Measurements from ENCODE around the gene WDR91.

Gene WDR91

GRCh38 chr7:135178364-135178763 lies 33.0 kb downstream of the WDR91 start:
- Histone ChIP-seq H3K4me2 (ENCODE audit: low read length) (no peak overlapping the region), H2AK5ac (ENCODE audit: low read length) (no peak overlapping the region), H3K14ac (ENCODE audit: low read length) (peak overlapping the region; percentile 30), H3K4me1 (ENCODE audit: control insufficient read depth in 1 of 2, insufficient read depth in 2 of 2, low read length in 2 of 2) (peaks cover 14 to 23% of the 10 kb centered on the region in 2 experiments), H4K91ac (ENCODE audit: low read depth, low read length) (peak overlapping the region; percentile 98), H3K27ac (ENCODE audit: low read depth, low read length) (peak overlapping the region; percentile 94), H3K79me1 (ENCODE audit: low read length) (peaks cover 22% of the 10 kb centered on the region), H2BK120ac (ENCODE audit: insufficient read depth, low read length, poor library complexity) (peak overlapping the region; percentile 99), H3K23ac (ENCODE audit: low read length) (no peak overlapping the region), H3K27me3 (ENCODE audit: insufficient read depth, low read length) (no peaks in the 10 kb centered on the region), H3K36me3 (ENCODE audit: control insufficient read depth in 1 of 2, insufficient read depth in 2 of 2, low read length in 2 of 2) (peaks cover 10 to 11% of the 10 kb centered on the region in 2 experiments), H3K4ac (ENCODE audit: low read depth, low read length) (peak overlapping the region; percentile 57), H2BK12ac (ENCODE audit: low read length) (peak overlapping the region; percentile 93), H3K18ac (ENCODE audit: low read length) (peak overlapping the region; percentile 79), H4K12ac (ENCODE audit: low read depth, low read length) (no peak overlapping the region), H4K8ac (ENCODE audit: low read depth, low read length) (peak overlapping the region; percentile 14), H3K79me2 (ENCODE audit: control insufficient read depth, insufficient read depth, low read length, poor library complexity) (peaks cover 3% of the 10 kb centered on the region), H3K9me3 (ENCODE audit: insufficient read depth, low read depth, low read length) (peaks cover 12% of the 10 kb centered on the region), H2BK5ac (ENCODE audit: low read depth, low read length, poor library complexity) (peak overlapping the region; percentile 96), H2AFZ (ENCODE audit: insufficient read depth, low read length, poor library complexity) (no peak overlapping the region), H3K9ac (ENCODE audit: low read length) (no peak overlapping the region), H3K4me3 (ENCODE audit: low read depth, low read length) (no peak overlapping the region)
- no CpG with 5 or more reads among the region's 13 CpGs for WGBS (ENCODE audit: extremely low coverage, insufficient coverage, insufficient read length)
- peak; percentile 98 to 99 for DNase-seq

GRCh38 chr7:135177028-135177696 lies 34.2 kb downstream of the WDR91 start:
- Histone ChIP-seq H4K8ac (ENCODE audit: low read depth, low read length) (peak overlapping the region; percentile 84), H3K9ac (ENCODE audit: low read length) (no peak overlapping the region), H2BK5ac (ENCODE audit: low read depth, low read length, poor library complexity) (peak overlapping the region; percentile 96), H4K91ac (ENCODE audit: low read depth, low read length) (peak overlapping the region; percentile 98), H3K4ac (ENCODE audit: low read depth, low read length) (peak overlapping the region; percentile 28), H3K79me2 (ENCODE audit: control insufficient read depth, insufficient read depth, low read length, poor library complexity) (peaks cover 3% of the 10 kb centered on the region), H4K12ac (ENCODE audit: low read depth, low read length) (no peak overlapping the region), H3K9me3 (ENCODE audit: insufficient read depth, low read depth, low read length) (peaks cover 7% of the 10 kb centered on the region), H2AK5ac (ENCODE audit: low read length) (peak overlapping the region; percentile 44), H3K18ac (ENCODE audit: low read length) (peak overlapping the region; percentile 67), H3K27me3 (ENCODE audit: insufficient read depth, low read length) (no peaks in the 10 kb centered on the region), H3K36me3 (ENCODE audit: control insufficient read depth in 1 of 2, insufficient read depth in 2 of 2, low read length in 2 of 2) (peaks cover 7 to 8% of the 10 kb centered on the region in 2 experiments), H2BK120ac (ENCODE audit: insufficient read depth, low read length, poor library complexity) (peak overlapping the region; percentile 99), H3K4me1 (ENCODE audit: control insufficient read depth in 1 of 2, insufficient read depth in 2 of 2, low read length in 2 of 2) (peaks cover 14 to 23% of the 10 kb centered on the region in 2 experiments), H3K4me3 (ENCODE audit: low read depth, low read length) (no peak overlapping the region), H3K27ac (ENCODE audit: low read depth, low read length) (peak overlapping the region; percentile 94), H3K23ac (ENCODE audit: low read length) (no peak overlapping the region), H2BK12ac (ENCODE audit: low read length) (peak overlapping the region; percentile 27), H2AFZ (ENCODE audit: insufficient read depth, low read length, poor library complexity) (no peak overlapping the region), H3K4me2 (ENCODE audit: low read length) (peak overlapping the region; percentile 39), H3K14ac (ENCODE audit: low read length) (peak overlapping the region; percentile 8), H3K79me1 (ENCODE audit: low read length) (peaks cover 22% of the 10 kb centered on the region)
- peak; percentile 93 to 97 for DNase-seq
- WGBS (ENCODE audit: extremely low coverage, insufficient coverage, insufficient read length): no CpG with 5 or more reads among the region's 9 CpGs

- H2BK120ac ChIP-seq (ENCODE audit: insufficient read depth, low read length, poor library complexity): no peak overlapping the region
- peak; percentile 90 to 95 for DNase-seq
- no peak overlapping the region for H4K12ac ChIP-seq (ENCODE audit: low read depth, low read length)
- H4K8ac ChIP-seq (ENCODE audit: low read depth, low read length): no peak overlapping the region
- H3K79me2 ChIP-seq (ENCODE audit: control insufficient read depth, insufficient read depth, low read length, poor library complexity): peaks cover 3% of the 10 kb centered on the region
- H3K79me1 ChIP-seq (ENCODE audit: low read length): peaks cover 25% of the 10 kb centered on the region
- peaks cover 3% of the 10 kb centered on the region for H3K9me3 ChIP-seq (ENCODE audit: insufficient read depth, low read depth, low read length)
- peaks cover 19 to 26% of the 10 kb centered on the region in 2 experiments for H3K4me1 ChIP-seq (ENCODE audit: control insufficient read depth in 1 of 2, insufficient read depth in 2 of 2, low read length in 2 of 2)
- peak overlapping the region; percentile 90 for H3K27ac ChIP-seq (ENCODE audit: low read depth, low read length)
- WGBS (ENCODE audit: extremely low coverage, insufficient coverage, insufficient read length): no CpG with 5 or more reads among the region's 6 CpGs
- H3K36me3 ChIP-seq (ENCODE audit: control insufficient read depth in 1 of 2, insufficient read depth in 2 of 2, low read length in 2 of 2): peaks cover 3 to 4% of the 10 kb centered on the region in 2 experiments
- no peak overlapping the region for H3K18ac ChIP-seq (ENCODE audit: low read length)
- H2BK5ac ChIP-seq (ENCODE audit: low read depth, low read length, poor library complexity): no peak overlapping the region
- no peak overlapping the region for H3K23ac ChIP-seq (ENCODE audit: low read length)
- H3K4ac ChIP-seq (ENCODE audit: low read depth, low read length): no peak overlapping the region
- no peak overlapping the region for H3K4me2 ChIP-seq (ENCODE audit: low read length)
- no peak overlapping the region for H3K14ac ChIP-seq (ENCODE audit: low read length)
- H2AFZ ChIP-seq (ENCODE audit: insufficient read depth, low read length, poor library complexity): no peak overlapping the region
- no peak overlapping the region for H3K9ac ChIP-seq (ENCODE audit: low read length)
- H3K27me3 ChIP-seq (ENCODE audit: insufficient read depth, low read length): no peaks in the 10 kb centered on the region
- peak overlapping the region; percentile 27 for H2BK12ac ChIP-seq (ENCODE audit: low read length)
- no peak overlapping the region for H2AK5ac ChIP-seq (ENCODE audit: low read length)
- H3K4me3 ChIP-seq (ENCODE audit: low read depth, low read length): no peak overlapping the region
- no peak overlapping the region for H4K91ac ChIP-seq (ENCODE audit: low read depth, low read length)
Observed at GRCh38 chr7:135175931-135176330, 35.4 kb downstream of the WDR91 start.

- Histone ChIP-seq H3K27me3 (ENCODE audit: insufficient read depth, low read length) (no peaks in the 10 kb centered on the region), H4K12ac (ENCODE audit: low read depth, low read length) (no peak overlapping the region), H3K14ac (ENCODE audit: low read length) (no peak overlapping the region), H3K23ac (ENCODE audit: low read length) (no peak overlapping the region), H3K4me3 (ENCODE audit: low read depth, low read length) (no peak overlapping the region), H3K4ac (ENCODE audit: low read depth, low read length) (no peak overlapping the region), H2BK5ac (ENCODE audit: low read depth, low read length, poor library complexity) (no peak overlapping the region), H3K4me1 (ENCODE audit: control insufficient read depth in 1 of 2, insufficient read depth in 2 of 2, low read length in 2 of 2) (peaks cover 19 to 26% of the 10 kb centered on the region in 2 experiments), H2AK5ac (ENCODE audit: low read length) (peak overlapping the region; percentile 43), H3K27ac (ENCODE audit: low read depth, low read length) (no peak overlapping the region), H3K36me3 (ENCODE audit: control insufficient read depth in 1 of 2, insufficient read depth in 2 of 2, low read length in 2 of 2) (peaks cover 0 to 1% of the 10 kb centered on the region in 2 experiments), H3K79me1 (ENCODE audit: low read length) (peaks cover 35% of the 10 kb centered on the region), H3K79me2 (ENCODE audit: control insufficient read depth, insufficient read depth, low read length, poor library complexity) (peaks cover 9% of the 10 kb centered on the region), H3K18ac (ENCODE audit: low read length) (no peak overlapping the region), H2AFZ (ENCODE audit: insufficient read depth, low read length, poor library complexity) (no peak overlapping the region), H4K91ac (ENCODE audit: low read depth, low read length) (no peak overlapping the region), H3K9me3 (ENCODE audit: insufficient read depth, low read depth, low read length) (peaks cover under 1% of the 10 kb centered on the region), H3K9ac (ENCODE audit: low read length) (no peak overlapping the region), H2BK12ac (ENCODE audit: low read length) (peak overlapping the region; percentile 63), H4K8ac (ENCODE audit: low read depth, low read length) (no peak overlapping the region), H2BK120ac (ENCODE audit: insufficient read depth, low read length, poor library complexity) (no peak overlapping the region), H3K4me2 (ENCODE audit: low read length) (no peak overlapping the region)
- no CpG with 5 or more reads among the region's 7 CpGs for WGBS (ENCODE audit: extremely low coverage, insufficient coverage, insufficient read length)
- no peak for DNase-seq
Observed at GRCh38 chr7:135174941-135175340, 36.4 kb downstream of the WDR91 start.

Data from trophoblast cell (in vitro differentiated cells and primary cell).